Common myeloid progenitor, CD34-positive (primary cell): Measurements from ENCODE around the gene ZNF614.
A peak's percentile ranks its signal among the peaks of the same experiment; 100 is the strongest.
"Not testable (repeated sequence)": the region's sequence is repeated elsewhere in the genome, so short reads cannot be mapped to it uniquely, and the experiment has no call there.

Experiments used
- CTCF ChIA-PET: fragments of 350-600 bp; sonication (Branson Sonifier 250); formaldehyde crosslinking; loops from one replicate; lab custom pipeline; 2021; ENCODE audit warnings: antibody characterized with exemption; lab: Charles Lee
- POLR2A ChIA-PET: fragments of 350-600 bp; sonication (Branson Sonifier 250); formaldehyde crosslinking; loops from one replicate; lab custom pipeline; 2021; ENCODE audit warnings: antibody characterized with exemption; lab: Charles Lee
- DNase-seq, 3 donors: peaks; one replicate each; pipeline versions ENCODE4 v3.0.0 to v3.0.0-alpha.2; 2013
- H3K27ac ChIP-seq, 2 experiments: 1 replicate in 1 of 2; 2 replicates in 1 of 2; pipeline ENCODE4 v1.7.0; 2013; ENCODE audit warnings: inconsistent platforms in 2 of 2, low read length in 2 of 2, mild to moderate bottlenecking in 2 of 2, low read depth in 1 of 2, moderate library complexity in 1 of 2; ENCODE audit not compliant: severe bottlenecking in 2 of 2, insufficient read depth in 1 of 2, poor library complexity in 1 of 2
- H3K27me3 ChIP-seq, 5 experiments: replicated peaks in 2 of 5; 1 replicate in 3 of 5; 2 replicates in 2 of 5; pipeline versions ENCODE4 v1.6.1 to v1.7.0; 2013; ENCODE audit warnings: low read length in 4 of 5, mild to moderate bottlenecking in 2 of 5, moderate library complexity in 2 of 5, inconsistent platforms in 1 of 5; ENCODE audit not compliant: insufficient read depth in 5 of 5, control insufficient read depth in 4 of 5
- H3K36me3 ChIP-seq, 4 experiments: 1 replicate in 2 of 4; 2 replicates in 2 of 4; pipeline versions ENCODE4 v1.6.1 to v1.7.0; 2013; ENCODE audit warnings: low read length in 3 of 4, control low read depth in 1 of 4, mild to moderate bottlenecking in 1 of 4; ENCODE audit not compliant: control insufficient read depth in 4 of 4, insufficient read depth in 4 of 4
- H3K4me1 ChIP-seq, 4 experiments: 1 replicate in 3 of 4; 2 replicates in 1 of 4; pipeline versions ENCODE4 v1.6.1 to v1.7.1; 2013; ENCODE audit warnings: low read length in 3 of 4, mild to moderate bottlenecking in 3 of 4, control low read depth in 1 of 4, inconsistent platforms in 1 of 4, moderate library complexity in 1 of 4; ENCODE audit not compliant: control insufficient read depth in 4 of 4, insufficient read depth in 4 of 4; ENCODE audit errors: control extremely low read depth in 1 of 4
- H3K4me3 ChIP-seq, 7 experiments: 1 replicate in 4 of 7; 2 replicates in 3 of 7; pipeline versions ENCODE4 v1.5.1 to v1.7.0; 2013; ENCODE audit warnings: mild to moderate bottlenecking in 7 of 7, low read length in 6 of 7, moderate library complexity in 6 of 7, inconsistent platforms in 2 of 7, low read depth in 2 of 7, control low read depth in 1 of 7; ENCODE audit not compliant: insufficient read depth in 4 of 7, control insufficient read depth in 1 of 7; ENCODE audit errors: extremely low read depth in 1 of 7
- H3K9me3 ChIP-seq, 5 experiments: 1 replicate in 4 of 5; 2 replicates in 1 of 5; pipeline versions ENCODE4 v1.6.1 to v1.7.1; 2013; ENCODE audit warnings: low read length in 4 of 5, mild to moderate bottlenecking in 2 of 5, inconsistent platforms in 1 of 5, low read depth in 1 of 5, moderate library complexity in 1 of 5; ENCODE audit not compliant: control insufficient read depth in 4 of 5, insufficient read depth in 2 of 5; ENCODE audit errors: control extremely low read depth in 1 of 5
- WGBS: methylation state at CpG from one replicate; pipeline ENCODE4 v1.1.5; 2013; ENCODE audit not compliant: insufficient coverage; 5-methylcytosine and 5-hydroxymethylcytosine counted together

The ZNF614 gene

GRCh38 chr19:51994048-51994644 is 34.0 kb downstream of the ZNF614 start:
- CTCF ChIA-PET: interaction anchor here (0.6 kb wide), 1 partner anchor 26 kb away, joined by 3 read pairs; no protein-coding TSS in a partner anchor
- peak overlapping the region in 1 of 7 experiments; percentile 10 for H3K4me3 ChIP-seq
- H3K27ac ChIP-seq: no peak overlapping the region
- no peak for DNase-seq
- H3K4me1 ChIP-seq: no peaks in the 10 kb centered on the region
- POLR2A ChIA-PET: no interaction called here
- H3K9me3 ChIP-seq: peaks cover 36 to 88% (median 59%) of the 10 kb centered on the region in 5 experiments
- H3K27me3 ChIP-seq: no peaks in the 10 kb centered on the region
- H3K36me3 ChIP-seq: peaks cover 33 to 66% (median 47%) of the 10 kb centered on the region in 4 experiments
- WGBS: no CpG with 5 or more reads among the region's 2 CpGs

- H3K27ac ChIP-seq: no peak overlapping the region
- H3K27me3 ChIP-seq: no peaks in the 10 kb centered on the region
- POLR2A ChIA-PET: interaction anchor here (0.5 kb wide), 1 partner anchor 20 kb away, joined by 3 read pairs; no protein-coding TSS in a partner anchor
- H3K9me3 ChIP-seq: peaks cover 35 to 88% (median 60%) of the 10 kb centered on the region in 5 experiments
- no peak overlapping the region for H3K4me3 ChIP-seq
- H3K4me1 ChIP-seq: no peaks in the 10 kb centered on the region
- no peak for DNase-seq
- CTCF ChIA-PET: no interaction called here
- peaks cover 32 to 59% (median 43%) of the 10 kb centered on the region in 4 experiments for H3K36me3 ChIP-seq
- 94% methylated on average over 6 of the region's 10 CpGs for WGBS
Measured at GRCh38 chr19:51993422-51993821, 34.8 kb downstream of the ZNF614 start.

- POLR2A ChIA-PET: no interaction called here
- DNase-seq: peak; percentile 98 to 99 (median 99)
- WGBS: 2% methylated on average over 28 of the region's 33 CpGs
- peaks cover 8 to 60% (median 24%) of the 10 kb centered on the region in 5 experiments for H3K9me3 ChIP-seq
- peaks cover 0 to 8% (median 5%) of the 10 kb centered on the region in 4 experiments for H3K4me1 ChIP-seq
- H3K36me3 ChIP-seq: peaks cover 0 to 24% (median 4%) of the 10 kb centered on the region in 4 experiments
- peak within 1 kb of the TSS; percentile 94 to 95 for H3K27ac ChIP-seq
- peak within 1 kb of the TSS; percentile 77 to 99 (median 96) for H3K4me3 ChIP-seq
- H3K27me3 ChIP-seq: no peaks in the 10 kb centered on the region
- CTCF ChIA-PET: no interaction called here
Measured at GRCh38 chr19:51986309-51987291, 41.6 kb downstream of the ZNF614 start, which contains the start of gene ZNF350. ZNF350 (minus strand) TSS chr19:51986840; CDS start chr19:51974360, 12,480 bp downstream.

- no peak overlapping the region for H3K27ac ChIP-seq
- CTCF ChIA-PET: no interaction called here
- H3K4me1 ChIP-seq: peaks cover 0 to 8% (median 5%) of the 10 kb centered on the region in 4 experiments
- DNase-seq: no peak
- WGBS: no CpG with 5 or more reads among the region's 4 CpGs
- H3K27me3 ChIP-seq: no peaks in the 10 kb centered on the region
- H3K36me3 ChIP-seq: peaks cover 9 to 50% (median 19%) of the 10 kb centered on the region in 4 experiments
- peaks cover 11 to 69% (median 37%) of the 10 kb centered on the region in 5 experiments for H3K9me3 ChIP-seq
- peak overlapping the region in 1 of 7 experiments; percentile 29 for H3K4me3 ChIP-seq
- POLR2A ChIA-PET: no interaction called here
Measured at GRCh38 chr19:51983361-51983760, 44.8 kb downstream of the ZNF614 start.

GRCh38 chr19:51980926-51981325 is 47.3 kb downstream of the ZNF614 start:
- WGBS: 100% methylated on average over 2 of the region's 6 CpGs
- Histone ChIP-seq H3K36me3 (peaks cover 11 to 63% (median 25%) of the 10 kb centered on the region in 4 experiments), H3K4me3 (peak overlapping the region in 1 of 7 experiments; percentile 11), H3K9me3 (peaks cover 11 to 89% (median 55%) of the 10 kb centered on the region in 5 experiments)
- POLR2A ChIA-PET, H3K27me3 ChIP-seq, H3K4me1 ChIP-seq, DNase-seq, H3K27ac ChIP-seq: not testable (repeated sequence)
- CTCF ChIA-PET: interaction anchor here (1.2 kb wide), 1 partner anchor 10 kb away, joined by 3 read pairs; no protein-coding TSS in a partner anchor

GRCh38 chr19:51980116-51980736 is 48.0 kb downstream of the ZNF614 start:
- Histone ChIP-seq H3K9me3 (peaks cover 11 to 93% (median 59%) of the 10 kb centered on the region in 5 experiments), H3K27me3 (no peaks in the 10 kb centered on the region), H3K4me3 (no peak overlapping the region), H3K4me1 (no peaks in the 10 kb centered on the region), H3K27ac (no peak overlapping the region), H3K36me3 (peaks cover 11 to 65% (median 25%) of the 10 kb centered on the region in 4 experiments)
- ChIA-PET CTCF (interaction anchor here (1.2 kb wide), 1 partner anchor 9 kb away, joined by 3 read pairs; no protein-coding TSS in a partner anchor), POLR2A (no interaction called here)
- no peak for DNase-seq
- 100% methylated on average over 2 of the region's 6 CpGs for WGBS
